Measurements from ENCODE around the gene CCDC6.

GRCh38 chr10:59779756-59780533 is 126.4 kb downstream of the CCDC6 start:
- TF ChIP-seq CTCF (IDR thresholded peaks at IDR 0.05) (no peak), POLR2A (IDR thresholded peaks at IDR 0.05) (no peak), EP300 (IDR thresholded peaks at IDR 0.05) (no peak)
